A549 treated with CORT108297 at 1 μM for 4 hours (cell line): ENCODE measurements around the gene DPPA2. TPM values are rescaled to one million over a fixed set of nuclear protein-coding genes. Genes with fewer than 3 reads are reported as not detected.

Experiments used
- total RNA-seq: library from RNA; stranded (reverse); fragments of 200-300 nt; extraction: Qiagen RNA extraction; gene quantifications from 5 replicates; pipeline ENCODE4 v1.2.3, GENCODE V29; 2022

Gene DPPA2, protein sequence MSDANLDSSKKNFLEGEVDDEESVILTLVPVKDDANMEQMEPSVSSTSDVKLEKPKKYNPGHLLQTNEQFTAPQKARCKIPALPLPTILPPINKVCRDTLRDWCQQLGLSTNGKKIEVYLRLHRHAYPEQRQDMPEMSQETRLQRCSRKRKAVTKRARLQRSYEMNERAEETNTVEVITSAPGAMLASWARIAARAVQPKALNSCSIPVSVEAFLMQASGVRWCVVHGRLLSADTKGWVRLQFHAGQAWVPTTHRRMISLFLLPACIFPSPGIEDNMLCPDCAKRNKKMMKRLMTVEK
- total RNA-seq: not detected in 5 replicates

DNA sequence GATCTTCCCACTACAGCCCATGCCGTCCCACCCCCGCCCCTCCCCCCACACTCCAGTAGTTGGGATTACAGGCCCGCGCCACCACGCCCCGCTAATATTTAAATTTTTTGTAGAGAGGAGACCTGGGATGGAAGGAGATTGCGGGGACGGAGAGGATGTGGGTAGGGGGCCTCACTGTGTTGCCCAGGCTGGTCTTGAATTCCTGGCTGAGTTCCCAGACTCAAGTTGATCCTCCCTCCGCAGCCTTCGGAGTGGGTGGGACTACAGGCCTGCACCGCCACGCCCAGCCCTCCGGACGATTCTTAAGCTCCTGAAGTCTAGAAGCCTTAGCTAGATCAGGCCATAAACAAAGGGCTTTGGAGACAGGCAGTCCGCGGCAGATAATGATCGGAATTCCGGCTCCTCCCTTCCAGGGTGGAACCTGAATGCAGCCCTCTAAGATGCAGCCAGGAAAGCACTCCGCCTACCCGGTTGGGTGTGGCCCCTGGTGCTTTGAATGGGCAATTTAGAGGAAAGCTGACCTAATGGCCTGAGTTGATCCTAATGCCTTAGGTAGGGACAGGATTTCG lies at the start of gene DPPA2:
DPPA2 (minus strand) TSS at position 356 of the 569 bp plus-strand sequence. CDS start 1,975 bp downstream, outside the sequence.

DNA sequence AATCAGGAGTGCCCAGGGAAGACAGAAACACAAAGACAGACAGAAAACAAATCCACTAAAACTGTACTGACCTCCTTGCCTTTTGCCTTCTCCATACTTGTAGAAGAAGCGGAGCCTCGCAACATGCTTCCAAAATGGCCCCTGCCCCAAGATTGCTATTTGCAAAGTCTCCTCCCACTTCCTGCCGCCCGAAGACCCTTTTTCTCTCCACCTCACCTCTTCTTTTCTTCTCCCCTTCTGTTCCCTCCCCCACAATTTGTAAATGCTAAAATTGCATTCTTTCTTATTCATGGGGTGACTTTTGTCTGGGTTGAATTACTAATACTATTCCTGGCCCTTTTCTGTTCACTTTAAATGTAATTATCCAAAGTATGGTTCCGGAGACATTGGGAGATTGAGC lies 21.1 kb upstream of the DPPA2 start, which contains the start of gene DPPA4:
DPPA4 (minus strand) TSS at position 154 of the 400 bp plus-strand sequence; CDS start at position 125, 29 bp downstream.

Other genes starting within 250 kb of the DPPA2 start
- not detected in 5 replicates for gene MORC1, start 198.4 kb downstream of the DPPA2 start, total RNA-seq
- not detected in 5 replicates for gene C3orf85, start 179.8 kb downstream of the DPPA2 start, total RNA-seq
- not detected in 5 replicates for gene DPPA4, start 21.0 kb upstream of the DPPA2 start, total RNA-seq